Measurements from ENCODE around the gene CCDC106. TPM values are rescaled to one million over a fixed set of nuclear protein-coding genes. Genes with fewer than 3 reads are reported as not detected.

CCDC106 gene
- 10 to 100 TPM in 3 of 4 donors, 1 to 10 TPM in 1; 8.1 to 17.4 (median 14.0) TPM for total RNA-seq

GRCh38 chr19:55647732-55648584 lies at the start of gene CCDC106:
CCDC106 (plus strand) TSS chr19:55648212; CDS start chr19:55649047, 835 bp downstream.
- Histone ChIP-seq H3K27me3 (no peaks in the 10 kb centered on the region), H3K36me3 (peaks cover 0 to 10% (median 0%) of the 10 kb centered on the region in 3 donors), H3K9me3 (no peaks in the 10 kb centered on the region), H3K4me3 (peak within 1 kb of the TSS; percentile 78 to 93 (median 86)), H3K4me1 (peaks cover 3 to 36% (median 26%) of the 10 kb centered on the region in 4 donors), H3K27ac (peak within 1 kb of the TSS; percentile 77 to 96 (median 80))
- DNase-seq = peak; percentile 72 to 81 (median 74)
- no peak for TF ChIP-seq POLR2A (IDR thresholded peaks at IDR 0.05)
- TF ChIP-seq CTCF (IDR thresholded peaks at IDR 0.05) = no peak

- Histone ChIP-seq H3K36me3 (peaks cover 0 to 29% (median 0%) of the 10 kb centered on the region in 3 donors), H3K9me3 (no peaks in the 10 kb centered on the region), H3K4me1 (peaks cover 0 to 19% (median 5%) of the 10 kb centered on the region in 4 donors), H3K4me3 (peak overlapping the region; percentile 61 to 99 (median 72)), H3K27me3 (no peaks in the 10 kb centered on the region), H3K27ac (peak overlapping the region; percentile 96 to 98 (median 96))
- TF ChIP-seq CTCF (IDR thresholded peaks at IDR 0.05) = no peak
- TF ChIP-seq POLR2A (IDR thresholded peaks at IDR 0.05) = peak; percentile 42 to 61
- peak; percentile 90 to 96 (median 96) for DNase-seq
Observed at GRCh38 chr19:55598719-55599467, 49.1 kb upstream of the CCDC106 start.

GRCh38 chr19:55599468-55599841 lies 48.6 kb upstream of the CCDC106 start, which contains the start of gene FIZ1:
FIZ1 (minus strand) TSS chr19:55599517; CDS start chr19:55597865, 1,652 bp downstream.
- DNase-seq = peak; percentile 98 to 99 (median 98)
- no peaks in the 10 kb centered on the region for H3K27me3 ChIP-seq
- peak within 1 kb of the TSS; percentile 96 to 98 (median 96) for H3K27ac ChIP-seq
- peak within 1 kb of the TSS; percentile 61 to 99 (median 72) for H3K4me3 ChIP-seq
- TF ChIP-seq CTCF (IDR thresholded peaks at IDR 0.05) (no peak), POLR2A (IDR thresholded peaks at IDR 0.05) (no peak)
- no peaks in the 10 kb centered on the region for H3K9me3 ChIP-seq
- peaks cover 0 to 29% (median 0%) of the 10 kb centered on the region in 3 donors for H3K36me3 ChIP-seq
- peaks cover 0 to 25% (median 8%) of the 10 kb centered on the region in 4 donors for H3K4me1 ChIP-seq

GRCh38 chr19:55599842-55600661 lies 48.0 kb upstream of the CCDC106 start, which contains the start of gene ZNF524:
ZNF524 (plus strand) TSS chr19:55600288; CDS start chr19:55602113, 1,825 bp downstream.
- Histone ChIP-seq H3K9me3 (no peaks in the 10 kb centered on the region), H3K4me3 (peak within 1 kb of the TSS; percentile 61 to 99 (median 72)), H3K4me1 (peaks cover 0 to 30% (median 10%) of the 10 kb centered on the region in 4 donors), H3K27ac (peak within 1 kb of the TSS; percentile 96 to 98 (median 96)), H3K27me3 (no peaks in the 10 kb centered on the region), H3K36me3 (peaks cover 0 to 26% (median 0%) of the 10 kb centered on the region in 3 donors)
- DNase-seq = peak; percentile 84 to 92 (median 92)
- TF ChIP-seq CTCF (IDR thresholded peaks at IDR 0.05) (peak in 1 of 6 experiments; percentile 8), POLR2A (IDR thresholded peaks at IDR 0.05) (peak in 1 of 2 donors; percentile 21)

All from Peyer's patch (tissue), 4 donors.